PC-3 (cell line): Measurements from ENCODE around the gene UBTD1. TPM values are rescaled to one million over a fixed set of nuclear protein-coding genes. Genes with fewer than 3 reads are reported as not detected.

Source experiments
- ATAC-seq: fragments of 200-7000 bp; cut with Tn5 transposase; 2 replicates; pipeline ENCODE4 v1.9.1; 2020; ENCODE audit warnings: mild to moderate bottlenecking, moderate library complexity
- BruUV-seq: library from RNA; stranded (reverse); fragments of 400-500 nt; replicated peaks from 2 replicates; lab custom pipeline; 2021; lab: Mats Ljungman, UMichigan
- CTCF ChIA-PET: fragments of 300-600 bp; sonication (Branson Sonifier 250); formaldehyde crosslinking; loops from one replicate; lab custom pipeline; 2022; ENCODE audit warnings: antibody characterized with exemption; lab: Charles Lee
- POLR2A ChIA-PET: fragments of 300-600 bp; sonication (Branson Sonifier 250); formaldehyde crosslinking; loops from one replicate; lab custom pipeline; 2022; ENCODE audit warnings: antibody characterized with exemption; ENCODE audit not compliant: unreplicated experiment; lab: Charles Lee
- DNase-seq: peaks from one replicate; pipeline ENCODE4 v3.0.0-alpha.2; 2015
- H2AFZ ChIP-seq: fragments of 300-600 bp; sonication (generic); 2 replicates; pipeline ENCODE4 v1.6.0; 2016; ENCODE audit warnings: antibody characterized with exemption, low read length
- H3F3A ChIP-seq: fragments of 300-600 bp; sonication (generic); one replicate; pipeline ENCODE4 v1.6.0; 2017; ENCODE audit warnings: antibody characterized with exemption, low read length, control low read depth, mild to moderate bottlenecking; ENCODE audit not compliant: unreplicated experiment
- H3K27ac ChIP-seq: fragments of 300-600 bp; sonication (generic); 2 replicates; pipeline ENCODE4 v1.5.1; 2016; ENCODE audit warnings: mild to moderate bottlenecking, low read length
- H3K27me3 ChIP-seq: fragments of 300-600 bp; sonication (generic); 2 replicates; pipeline ENCODE4 v1.6.1; 2016; ENCODE audit warnings: low read length, mixed read lengths
- H3K36me3 ChIP-seq: fragments of 300-600 bp; sonication (generic); 2 replicates; pipeline ENCODE4 v1.6.1; 2016; ENCODE audit warnings: low read depth, mixed run types, low read length, mixed read lengths
- H3K4me1 ChIP-seq: fragments of 300-600 bp; sonication (generic); 2 replicates; pipeline ENCODE4 v1.5.1; 2016; ENCODE audit warnings: low read length; ENCODE audit not compliant: insufficient read depth
- H3K4me2 ChIP-seq: fragments of 300-600 bp; sonication (generic); 2 replicates; pipeline ENCODE4 v1.6.0; 2016; ENCODE audit warnings: low read length
- H3K4me3 ChIP-seq: fragments of 300-600 bp; sonication (generic); 2 replicates; pipeline ENCODE4 v1.5.1; 2016; ENCODE audit warnings: mild to moderate bottlenecking, low read length, mixed read lengths
- H3K79me2 ChIP-seq: fragments of 300-600 bp; sonication (generic); 2 replicates; pipeline ENCODE4 v1.6.1; 2017; ENCODE audit warnings: low read length, mixed read lengths
- H3K9ac ChIP-seq: fragments of 300-600 bp; sonication (generic); 2 replicates; pipeline ENCODE4 v1.6.0; 2016; ENCODE audit warnings: mild to moderate bottlenecking, low read length
- H3K9me2 ChIP-seq: fragments of 300-600 bp; sonication (generic); replicated peaks from 2 replicates; pipeline ENCODE4 v1.6.1; 2016; ENCODE audit warnings: mixed run types, low read length, mixed read lengths
- H3K9me3 ChIP-seq: fragments of 300-600 bp; sonication (generic); 2 replicates; pipeline ENCODE4 v1.6.1; 2016; ENCODE audit warnings: low read length, mixed read lengths
- H4K20me1 ChIP-seq: fragments of 300-600 bp; sonication (generic); 2 replicates; pipeline ENCODE4 v1.6.1; 2016; ENCODE audit warnings: low read length, mixed read lengths
- CTCF ChIP-seq: fragments of 300-600 bp; sonication (generic); conservative IDR thresholded peaks from 2 replicates; pipeline ENCODE4 v1.5.1; 2017; ENCODE audit warnings: antibody characterized with exemption, low read depth, mild to moderate bottlenecking, low read length
- EZH2 ChIP-seq: fragments of 300-600 bp; sonication (generic); IDR thresholded peaks from one replicate; pipeline ENCODE4 v1.6.1; 2017; ENCODE audit warnings: antibody characterized with exemption, mild to moderate bottlenecking, low read length; ENCODE audit not compliant: unreplicated experiment
- EZH2phosphoT487 ChIP-seq: fragments of 300-600 bp; sonication (generic); IDR thresholded peaks from 2 replicates; pipeline ENCODE4 v1.6.1; 2018; ENCODE audit warnings: mild to moderate bottlenecking, antibody characterized with exemption, low read length, borderline replicate concordance
- intact Hi-C: fragments of 100-400 bp; cut with micrococcal nuclease; formaldehyde crosslinking; loops from 2 replicates; pipeline ENCODE4 v1.9.0; 2023
- total RNA-seq: library from RNA; depleted of rRNA; stranded (reverse); fragments of >200 nt; gene quantifications from 2 replicates; pipeline ENCODE4 v1.2.3, GENCODE V29; 2014

UBTD1 gene
- total RNA-seq, 1 experiment from 2014 or later = 18.5 TPM

DNA sequence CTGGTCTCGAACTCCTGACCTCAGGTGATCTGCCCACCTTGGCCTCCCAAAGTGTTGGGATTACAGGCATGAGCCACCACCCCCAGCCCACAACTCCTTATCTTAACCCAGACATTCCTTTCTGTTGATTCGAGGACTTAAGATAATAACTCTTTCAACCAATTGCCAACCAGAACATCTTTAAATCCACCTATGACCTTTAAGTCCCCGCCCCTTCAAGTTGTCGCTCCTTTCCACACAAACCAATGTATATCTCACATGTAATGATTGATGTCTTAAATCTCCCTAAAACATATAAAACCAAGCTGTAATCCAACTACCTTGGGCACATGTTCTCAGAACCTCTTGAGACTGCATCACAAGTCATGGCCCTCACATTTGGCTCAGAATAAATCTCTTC, 66.1 kb downstream of the UBTD1 start:
- CTCF ChIA-PET = no interaction called here

GRCh38 chr10:97566336-97566996, 67.7 kb downstream of the UBTD1 start:
- no peak overlapping the region for H2AFZ ChIP-seq
- H3K9me2 ChIP-seq = no peaks in the 10 kb centered on the region
- intact Hi-C loops = no loop called here
- peak; percentile 32 for DNase-seq
- H3F3A ChIP-seq = no peaks in the 10 kb centered on the region
- H3K9me3 ChIP-seq = no peaks in the 10 kb centered on the region
- H3K27me3 ChIP-seq = no peaks in the 10 kb centered on the region
- BruUV-seq = no TSS peak
- H3K36me3 ChIP-seq = no peaks in the 10 kb centered on the region
- peaks cover 23% of the 10 kb centered on the region for H3K4me1 ChIP-seq
- no peak for TF ChIP-seq EZH2
- no peak for TF ChIP-seq CTCF
- no peak for TF ChIP-seq EZH2phosphoT487
- POLR2A ChIA-PET = no interaction called here
- no peak overlapping the region for H3K27ac ChIP-seq
- no peak overlapping the region for H3K9ac ChIP-seq
- CTCF ChIA-PET = no interaction called here
- H3K4me2 ChIP-seq = no peak overlapping the region
- H3K4me3 ChIP-seq = no peak overlapping the region
- no peaks in the 10 kb centered on the region for H3K79me2 ChIP-seq
- no peak for ATAC-seq
- no peaks in the 10 kb centered on the region for H4K20me1 ChIP-seq

More for the DNA sequence above, 66.1 kb downstream of the UBTD1 start:
- POLR2A ChIA-PET = no interaction called here
- H3F3A ChIP-seq = no peaks in the 10 kb centered on the region
- H3K4me3 ChIP-seq = no peak overlapping the region
- no peaks in the 10 kb centered on the region for H3K79me2 ChIP-seq
- peaks cover 11% of the 10 kb centered on the region for H3K4me1 ChIP-seq
- intact Hi-C loops = no loop called here
- no peaks in the 10 kb centered on the region for H3K27me3 ChIP-seq
- H3K27ac ChIP-seq = no peak overlapping the region
- BruUV-seq = no TSS peak
- DNase-seq = no peak
- H4K20me1 ChIP-seq = no peaks in the 10 kb centered on the region
- H3K9me2 ChIP-seq = no peaks in the 10 kb centered on the region
- ATAC-seq = no peak
- H3K36me3 ChIP-seq = no peaks in the 10 kb centered on the region
- TF ChIP-seq EZH2 = no peak
- no peak for TF ChIP-seq EZH2phosphoT487
- TF ChIP-seq CTCF = no peak
- H3K4me2 ChIP-seq = no peak overlapping the region
- H3K9ac ChIP-seq = no peak overlapping the region
- H3K9me3 ChIP-seq = no peaks in the 10 kb centered on the region
- no peak overlapping the region for H2AFZ ChIP-seq

DNA sequence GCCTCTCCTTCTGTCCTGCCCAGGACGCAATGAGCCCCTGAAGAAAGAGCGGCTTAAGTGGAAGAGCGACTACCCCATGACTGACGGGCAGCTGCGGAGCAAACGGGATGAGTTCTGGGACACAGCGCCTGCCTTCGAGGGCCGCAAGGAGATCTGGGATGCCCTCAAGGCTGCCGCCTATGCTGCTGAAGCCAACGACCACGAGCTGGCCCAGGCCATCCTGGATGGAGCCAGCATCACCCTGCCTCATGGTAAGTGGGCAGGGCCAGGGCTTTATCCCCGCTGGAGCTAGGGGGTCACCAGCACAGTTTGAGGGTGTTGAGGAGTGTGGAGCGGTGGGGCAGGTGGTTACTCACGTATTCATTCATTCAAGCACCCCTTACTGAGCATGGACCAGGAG, 69.2 kb downstream of the UBTD1 start:
- CTCF ChIA-PET = no interaction called here
- intact Hi-C loops = no loop called here
- no peak overlapping the region for H3K27ac ChIP-seq
- H3K9ac ChIP-seq = no peak overlapping the region
- H3K36me3 ChIP-seq = no peaks in the 10 kb centered on the region
- H3K4me2 ChIP-seq = no peak overlapping the region
- H3K27me3 ChIP-seq = no peaks in the 10 kb centered on the region
- H3F3A ChIP-seq = peaks cover 4% of the 10 kb centered on the region
- ATAC-seq (no peak), DNase-seq (no peak)
- H3K79me2 ChIP-seq = no peaks in the 10 kb centered on the region
- H2AFZ ChIP-seq = no peak overlapping the region
- no peaks in the 10 kb centered on the region for H3K9me3 ChIP-seq
- H3K4me1 ChIP-seq = peaks cover 38% of the 10 kb centered on the region
- POLR2A ChIA-PET = no interaction called here
- H4K20me1 ChIP-seq = no peaks in the 10 kb centered on the region
- no peak overlapping the region for H3K4me3 ChIP-seq
- BruUV-seq = no TSS peak
- TF ChIP-seq EZH2phosphoT487 (no peak), CTCF (no peak), EZH2 (no peak)
- no peaks in the 10 kb centered on the region for H3K9me2 ChIP-seq
